Small intestine (tissue), 7 donors: ENCODE measurements around the gene TENM4. TPM values are rescaled to one million over a fixed set of nuclear protein-coding genes. Genes with fewer than 3 reads are reported as not detected.
"Not testable (repeated sequence)": the region's sequence is repeated elsewhere in the genome, so short reads cannot be mapped to it uniquely, and the experiment has no call there.

Source experiments
- DNase-seq, 2 donors: peaks; one replicate each; pipeline versions ENCODE4 v3.0.0 to v3.0.0-alpha.2; 2013
- FAIRE-seq: peaks from 2 replicates; lab custom pipeline; 2012; peaks lifted over from hg19 to GRCh38; lab: Jason Lieb, UNC
- H3K27ac ChIP-seq, 3 donors: one replicate each; pipeline ENCODE4 v1.5.1; 2013; ENCODE audit warnings: low read length in 2 of 3, mild to moderate bottlenecking in 2 of 3, control low read depth in 1 of 3, inconsistent platforms in 1 of 3, low read depth in 1 of 3, moderate library complexity in 1 of 3
- H3K27me3 ChIP-seq, 3 donors: one replicate each; pipeline ENCODE4 v1.6.1; 2013; ENCODE audit warnings: low read length in 3 of 3, inconsistent platforms in 1 of 3; ENCODE audit not compliant: control insufficient read depth in 3 of 3, insufficient read depth in 3 of 3
- H3K36me3 ChIP-seq, 3 donors: one replicate each; pipeline ENCODE4 v1.6.1; 2013; ENCODE audit warnings: low read length in 3 of 3, inconsistent platforms in 1 of 3, low read depth in 1 of 3, mild to moderate bottlenecking in 1 of 3, moderate library complexity in 1 of 3; ENCODE audit not compliant: control insufficient read depth in 3 of 3, insufficient read depth in 2 of 3
- H3K4me1 ChIP-seq, 3 donors: one replicate each; pipeline ENCODE4 v1.6.1; 2013; ENCODE audit warnings: low read length in 2 of 3, inconsistent platforms in 1 of 3, low read depth in 1 of 3, mild to moderate bottlenecking in 1 of 3, moderate library complexity in 1 of 3; ENCODE audit not compliant: control insufficient read depth in 3 of 3, insufficient read depth in 2 of 3
- H3K4me3 ChIP-seq, 3 donors: one replicate each; pipeline ENCODE4 v1.5.1; 2013; ENCODE audit warnings: low read length in 3 of 3, control low read depth in 1 of 3, inconsistent platforms in 1 of 3, low read depth in 1 of 3, mild to moderate bottlenecking in 1 of 3, moderate library complexity in 1 of 3
- H3K9me3 ChIP-seq, 2 donors: one replicate each; pipeline ENCODE4 v1.6.1; 2013; ENCODE audit warnings: low read depth in 1 of 2, low read length in 1 of 2; ENCODE audit not compliant: control insufficient read depth in 2 of 2, insufficient read depth in 1 of 2
- WGBS, 3 donors: extraction: QIAGEN DNeasy Blood & Tissue Kit; methylation state at CpG; one replicate each; pipeline ENCODE4 v1.1.7; 2013; 5-methylcytosine and 5-hydroxymethylcytosine counted together
- polyA plus RNA-seq, 4 donors: library from polyadenylated mRNA; stranded (reverse) in 3 of 4; unstranded in 1 of 4; fragments of 200-250 nt in 3 of 4; fragments of 120-200 nt in 1 of 4; gene quantifications; one replicate each; pipeline versions ENCODE4 v1.2.1 to v1.2.3, GENCODE V29; 2013
- donor health status: healthy with polysubstance abuse.
- donor health status: control.
- donor health status: control.
- donor health status: Bipolar disorder and iron deficiency.
- donor health status: healthy.

The TENM4 gene
- polyA plus RNA-seq, 4 donors: under 0.01 to 0.96 (median 0.31) TPM; not detected in 1

GRCh38 chr11:78638704-78639380 lies 802.0 kb downstream of the TENM4 start:
- 88 to 97% (median 93%) methylated on average over 22 to 26 of the region's 26 CpGs for WGBS, 3 donors
- Histone ChIP-seq H3K27ac (no peak overlapping the region), H3K4me1 (no peaks in the 10 kb centered on the region), H3K4me3 (no peak overlapping the region), H3K27me3 (no peaks in the 10 kb centered on the region), H3K36me3 (no peaks in the 10 kb centered on the region), H3K9me3 (peaks cover 0 to 5% of the 10 kb centered on the region in 2 donors)
- DNase-seq (no peak), FAIRE-seq (no peak)

DNA sequence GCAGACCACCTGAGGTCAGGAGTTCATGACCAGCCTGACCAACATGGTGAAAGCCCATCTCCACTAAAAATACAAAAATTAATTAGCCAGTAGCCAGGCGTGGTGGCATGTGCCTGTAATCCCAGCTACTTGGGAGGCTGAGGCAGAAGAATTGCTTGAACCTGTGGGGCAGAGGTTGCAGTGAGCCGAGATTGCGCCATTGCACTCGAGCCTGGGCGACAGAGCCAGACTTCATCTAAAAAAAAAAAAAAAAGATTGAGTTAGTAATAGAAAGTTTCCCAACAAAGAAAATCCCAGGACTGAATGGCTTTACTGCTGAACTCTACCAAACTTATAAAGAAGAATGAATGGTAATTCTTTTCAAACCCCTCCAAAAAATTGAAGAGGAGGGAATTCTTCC lies 803.3 kb downstream of the TENM4 start:
- not testable (repeated sequence) for FAIRE-seq, H3K27me3 ChIP-seq

GRCh38 chr11:78635814-78636506 lies 804.9 kb downstream of the TENM4 start:
- no peak for DNase-seq
- Histone ChIP-seq H3K4me1 (no peaks in the 10 kb centered on the region), H3K4me3 (no peak overlapping the region), H3K9me3 (peaks cover 0 to 26% of the 10 kb centered on the region in 2 donors), H3K27ac (no peak overlapping the region), H3K36me3 (no peaks in the 10 kb centered on the region), H3K27me3 (no peaks in the 10 kb centered on the region)
- 98 to 100% (median 98%) methylated on average over 1 of the region's 1 CpG for WGBS, 3 donors
- no peak for FAIRE-seq

More for the DNA sequence above, 803.3 kb downstream of the TENM4 start:
- not testable (repeated sequence) for DNase-seq, H3K4me3 ChIP-seq, H3K4me1 ChIP-seq, H3K36me3 ChIP-seq, H3K27ac ChIP-seq
- WGBS, 3 donors: 81 to 90% (median 84%) methylated on average over 5 of the region's 5 CpGs
- H3K9me3 ChIP-seq: peaks cover 0 to 17% of the 10 kb centered on the region in 2 donors

GRCh38 chr11:78633516-78634310 lies 807.1 kb downstream of the TENM4 start:
- H3K27ac ChIP-seq: no peak overlapping the region
- 80 to 83% (median 83%) methylated on average over 7 of the region's 7 CpGs for WGBS, 3 donors
- no peaks in the 10 kb centered on the region for H3K27me3 ChIP-seq
- DNase-seq (no peak), FAIRE-seq (no peak)
- no peaks in the 10 kb centered on the region for H3K36me3 ChIP-seq
- H3K9me3 ChIP-seq: peaks cover 0 to 38% of the 10 kb centered on the region in 2 donors
- H3K4me1 ChIP-seq: no peaks in the 10 kb centered on the region
- no peak overlapping the region for H3K4me3 ChIP-seq

- Histone ChIP-seq H3K36me3 (no peaks in the 10 kb centered on the region), H3K9me3 (peaks cover 0 to 42% of the 10 kb centered on the region in 2 donors), H3K4me3 (no peak overlapping the region), H3K4me1 (no peaks in the 10 kb centered on the region), H3K27me3 (no peaks in the 10 kb centered on the region), H3K27ac (no peak overlapping the region)
- no peak for DNase-seq
- 80 to 82% (median 80%) methylated on average over 4 of the region's 4 CpGs for WGBS, 3 donors
- no peak for FAIRE-seq
These were observed 810.1 kb downstream of the TENM4 start for GRCh38 chr11:78630561-78631303.

DNA sequence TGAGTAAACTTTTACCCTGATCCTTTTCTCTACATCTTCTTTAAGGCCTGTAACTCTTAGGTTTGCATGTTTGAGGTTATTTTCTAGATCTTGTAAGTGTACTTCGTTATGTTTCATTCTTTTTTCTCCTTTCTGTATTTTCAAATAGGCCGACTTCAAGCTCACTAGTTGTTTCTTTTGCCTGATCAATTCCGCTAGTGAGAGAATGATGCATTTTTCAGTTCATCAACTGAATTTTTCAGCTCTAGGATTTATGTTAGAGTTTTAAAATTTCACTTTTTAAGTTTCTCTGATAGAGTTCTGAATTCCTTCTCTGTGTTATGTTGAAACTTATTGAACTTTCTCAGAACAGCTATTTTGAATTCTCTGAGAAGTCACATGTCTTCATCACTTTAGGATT lies 810.7 kb downstream of the TENM4 start:
- FAIRE-seq: no peak
- DNase-seq: no peak
- no peak overlapping the region for H3K4me3 ChIP-seq
- WGBS, 3 donors: 80 to 92% (median 91%) methylated on average over 3 of the region's 3 CpGs
- H3K4me1 ChIP-seq: no peaks in the 10 kb centered on the region
- no peak overlapping the region for H3K27ac ChIP-seq
- no peaks in the 10 kb centered on the region for H3K36me3 ChIP-seq
- peaks cover 0 to 42% of the 10 kb centered on the region in 2 donors for H3K9me3 ChIP-seq
- no peaks in the 10 kb centered on the region for H3K27me3 ChIP-seq

GRCh38 chr11:78622666-78623065 lies 818.2 kb downstream of the TENM4 start:
- no peak for FAIRE-seq
- Histone ChIP-seq H3K4me1 (no peaks in the 10 kb centered on the region), H3K27ac (no peak overlapping the region), H3K36me3 (no peaks in the 10 kb centered on the region), H3K27me3 (peaks cover 0 to 2% (median 0%) of the 10 kb centered on the region in 3 donors), H3K4me3 (no peak overlapping the region), H3K9me3 (peaks cover 0 to 23% of the 10 kb centered on the region in 2 donors)
- DNase-seq: no peak
- 70 to 76% (median 73%) methylated on average over 5 of the region's 5 CpGs for WGBS, 3 donors

DNA sequence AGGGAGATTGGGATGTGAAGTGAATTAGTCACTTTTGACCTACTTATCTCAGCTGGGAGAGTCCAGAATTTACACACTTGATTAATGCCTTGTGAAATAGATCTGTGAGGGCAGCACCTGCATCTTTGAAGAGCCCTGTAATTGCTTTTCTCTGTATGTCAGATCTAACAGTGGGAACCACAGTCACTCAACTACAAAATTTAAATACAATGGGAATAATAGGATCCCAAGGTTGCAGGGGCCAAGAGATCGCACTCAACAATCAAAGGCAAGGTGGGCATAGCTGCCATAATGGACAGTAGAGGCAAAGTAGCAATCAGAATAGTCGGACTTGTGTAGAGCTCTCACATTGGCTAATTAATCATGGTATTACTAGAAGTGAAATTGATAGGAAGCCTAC lies 820.7 kb downstream of the TENM4 start:
- Histone ChIP-seq H3K9me3 (peaks cover 0 to 21% of the 10 kb centered on the region in 2 donors), H3K4me1 (no peaks in the 10 kb centered on the region), H3K27me3 (peaks cover 0 to 2% (median 0%) of the 10 kb centered on the region in 3 donors), H3K4me3 (no peak overlapping the region), H3K27ac (no peak overlapping the region), H3K36me3 (no peaks in the 10 kb centered on the region)
- FAIRE-seq (no peak), DNase-seq (no peak)
- 62 to 79% (median 78%) methylated on average over 2 of the region's 2 CpGs for WGBS, 3 donors
